Thyroid gland (tissue), 4 donors: ENCODE measurements around the gene WBP1L.

Source experiments
- CTCF ChIP-seq, 6 experiments: fragments of 200-600 bp in 3 of 6; fragments of 450-650 bp in 3 of 6; sonication (generic) in 3 of 6; IDR thresholded peaks; one replicate each; pipeline ENCODE4 v1.5.1; 2016 to 2019; ENCODE audit warnings: antibody characterized with exemption in 6 of 6, mild to moderate bottlenecking in 2 of 6, inconsistent platforms in 1 of 6, moderate library complexity in 1 of 6
- POLR2A ChIP-seq, 2 donors: fragments of 450-650 bp; IDR thresholded peaks; one replicate each; pipeline ENCODE4 v1.6.1; 2017; ENCODE audit warnings: antibody characterized with exemption in 2 of 2, mild to moderate bottlenecking in 2 of 2, moderate library complexity in 1 of 2

- TF ChIP-seq CTCF (IDR thresholded peaks at IDR 0.05) (no peak), POLR2A (IDR thresholded peaks at IDR 0.05) (no peak)
Measured at GRCh38 chr10:102813017-102813541, 69.3 kb downstream of the WBP1L start.
